PC-9 (cell line): ENCODE results near the gene ZDHHC16. TPM values are rescaled to one million over a fixed set of nuclear protein-coding genes. Genes with fewer than 3 reads are reported as not detected.

Source experiments
- BruUV-seq: library from RNA; stranded (reverse); fragments of 400-500 nt; replicated peaks from 2 replicates; lab custom pipeline; 2021; lab: Mats Ljungman, UMichigan
- CTCF ChIA-PET: fragments of 300-600 bp; sonication (Branson Sonifier 250); formaldehyde crosslinking; loops from one replicate; lab custom pipeline; 2022; ENCODE audit warnings: antibody characterized with exemption; lab: Charles Lee
- POLR2A ChIA-PET: fragments of 300-600 bp; sonication (Branson Sonifier 250); formaldehyde crosslinking; loops from one replicate; lab custom pipeline; 2022; ENCODE audit warnings: antibody characterized with exemption; ENCODE audit not compliant: unreplicated experiment; lab: Charles Lee
- DNase-seq, 2 experiments: peaks; one replicate each; pipeline versions ENCODE4 v3.0.0 to v3.0.0-alpha.2; 2015 to 2022; ENCODE audit warnings: mixed read lengths in 1 of 2
- H2AFZ ChIP-seq: fragments of 200-600 bp; sonication (generic); 2 replicates; pipeline ENCODE4 v1.8.1; 2017; ENCODE audit warnings: antibody characterized with exemption
- H3F3A ChIP-seq: fragments of 200-600 bp; sonication (generic); 2 replicates; pipeline ENCODE4 v1.8.1; 2017; ENCODE audit warnings: antibody characterized with exemption, mild to moderate bottlenecking, low read depth; ENCODE audit not compliant: insufficient read depth
- H3K27ac ChIP-seq: fragments of 200-600 bp; sonication (generic); 2 replicates; pipeline ENCODE4 v1.6.1; 2016; ENCODE audit warnings: mixed run types
- H3K27me3 ChIP-seq: fragments of 200-600 bp; sonication (generic); 2 replicates; pipeline ENCODE4 v1.6.1; 2016; ENCODE audit warnings: low read depth, mixed run types; ENCODE audit not compliant: insufficient read depth
- H3K36me3 ChIP-seq: fragments of 200-600 bp; sonication (generic); 2 replicates; pipeline ENCODE4 v1.6.1; 2016; ENCODE audit warnings: low read depth, mixed run types
- H3K4me1 ChIP-seq: fragments of 200-600 bp; sonication (generic); replicated peaks from 2 replicates; pipeline ENCODE4 v1.6.1; 2016; ENCODE audit warnings: mixed run types; ENCODE audit not compliant: insufficient read depth
- H3K4me2 ChIP-seq: fragments of 200-600 bp; sonication (generic); 2 replicates; pipeline ENCODE4 v1.6.1; 2017; ENCODE audit warnings: mixed run types
- H3K4me3 ChIP-seq: fragments of 200-600 bp; sonication (generic); 2 replicates; pipeline ENCODE4 v1.6.1; 2016; ENCODE audit warnings: mixed run types
- H3K79me2 ChIP-seq: fragments of 200-600 bp; sonication (generic); 2 replicates; pipeline ENCODE4 v1.6.1; 2017; ENCODE audit warnings: low read depth, mixed run types
- H3K9me2 ChIP-seq: fragments of 200-600 bp; sonication (generic); 2 replicates; pipeline ENCODE4 v1.8.1; 2017; ENCODE audit warnings: mild to moderate bottlenecking; ENCODE audit not compliant: insufficient read depth
- H3K9me3 ChIP-seq: fragments of 200-600 bp; sonication (generic); 2 replicates; pipeline ENCODE4 v1.8.1; 2016; ENCODE audit warnings: low read depth; ENCODE audit not compliant: insufficient read depth
- H4K20me1 ChIP-seq: fragments of 200-600 bp; sonication (generic); 2 replicates; pipeline ENCODE4 v1.8.1; 2017; ENCODE audit not compliant: insufficient read depth
- EZH2 ChIP-seq: fragments of 200-600 bp; sonication (generic); IDR thresholded peaks from 2 replicates; pipeline ENCODE4 v1.8.0; 2017; ENCODE audit warnings: antibody characterized with exemption, low read depth
- intact Hi-C: fragments of 100-400 bp; cut with micrococcal nuclease; formaldehyde crosslinking; loops from one replicate; pipeline ENCODE4 v1.10.0; 2022; ENCODE audit not compliant: unreplicated experiment
- total RNA-seq: library from RNA; stranded (reverse); gene quantifications from 2 replicates; pipeline ENCODE4 v1.2.3, GENCODE V29; 2021
- TF ChIP-seq, protein P1 (sequence below): fragments of 200-600 bp; sonication (generic); conservative IDR thresholded peaks from 2 replicates; pipeline ENCODE4 v1.6.1; 2017; ENCODE audit warnings: mixed run types, antibody characterized with exemption, mild to moderate bottlenecking, moderate library complexity

Gene ZDHHC16
- total RNA-seq, 1 experiment from 2014 or later: 29.6 TPM

- POLR2A ChIA-PET: no interaction called here
- no TSS peak for BruUV-seq
- H3K4me2 ChIP-seq: no peak overlapping the region
- H4K20me1 ChIP-seq: 0 out of 2 replicates have a peak, but pooled peaks cover 3% of the 10 kb centered on the region
- H3K9me3 ChIP-seq: no peaks in the 10 kb centered on the region
- H3K36me3 ChIP-seq: no peaks in the 10 kb centered on the region
- peak overlapping the region; percentile 32; the same call in 1 of the 2 replicates for H3K27ac ChIP-seq
- H3K9me2 ChIP-seq: no peaks in the 10 kb centered on the region
- CTCF ChIA-PET: no interaction called here
- H3K27me3 ChIP-seq: no peaks in the 10 kb centered on the region
- H3K79me2 ChIP-seq: peaks cover 3% of the 10 kb centered on the region; the same call in 1 of the 2 replicates
- intact Hi-C loops: no loop called here
- 0 out of 2 replicates have a peak, but pooled peaks cover 3% of the 10 kb centered on the region for H3K4me1 ChIP-seq
- no peak for DNase-seq
- no peaks in the 10 kb centered on the region; the same call in 1 of the 2 replicates for H3F3A ChIP-seq
- TF ChIP-seq EZH2: no peak
- TF ChIP-seq, protein P1, sequence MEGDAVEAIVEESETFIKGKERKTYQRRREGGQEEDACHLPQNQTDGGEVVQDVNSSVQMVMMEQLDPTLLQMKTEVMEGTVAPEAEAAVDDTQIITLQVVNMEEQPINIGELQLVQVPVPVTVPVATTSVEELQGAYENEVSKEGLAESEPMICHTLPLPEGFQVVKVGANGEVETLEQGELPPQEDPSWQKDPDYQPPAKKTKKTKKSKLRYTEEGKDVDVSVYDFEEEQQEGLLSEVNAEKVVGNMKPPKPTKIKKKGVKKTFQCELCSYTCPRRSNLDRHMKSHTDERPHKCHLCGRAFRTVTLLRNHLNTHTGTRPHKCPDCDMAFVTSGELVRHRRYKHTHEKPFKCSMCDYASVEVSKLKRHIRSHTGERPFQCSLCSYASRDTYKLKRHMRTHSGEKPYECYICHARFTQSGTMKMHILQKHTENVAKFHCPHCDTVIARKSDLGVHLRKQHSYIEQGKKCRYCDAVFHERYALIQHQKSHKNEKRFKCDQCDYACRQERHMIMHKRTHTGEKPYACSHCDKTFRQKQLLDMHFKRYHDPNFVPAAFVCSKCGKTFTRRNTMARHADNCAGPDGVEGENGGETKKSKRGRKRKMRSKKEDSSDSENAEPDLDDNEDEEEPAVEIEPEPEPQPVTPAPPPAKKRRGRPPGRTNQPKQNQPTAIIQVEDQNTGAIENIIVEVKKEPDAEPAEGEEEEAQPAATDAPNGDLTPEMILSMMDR: no peak
- H3K4me3 ChIP-seq: no peak overlapping the region
- no peak overlapping the region for H2AFZ ChIP-seq
Measured at GRCh38 chr10:97481071-97481470, 35.1 kb downstream of the ZDHHC16 start.

DNA sequence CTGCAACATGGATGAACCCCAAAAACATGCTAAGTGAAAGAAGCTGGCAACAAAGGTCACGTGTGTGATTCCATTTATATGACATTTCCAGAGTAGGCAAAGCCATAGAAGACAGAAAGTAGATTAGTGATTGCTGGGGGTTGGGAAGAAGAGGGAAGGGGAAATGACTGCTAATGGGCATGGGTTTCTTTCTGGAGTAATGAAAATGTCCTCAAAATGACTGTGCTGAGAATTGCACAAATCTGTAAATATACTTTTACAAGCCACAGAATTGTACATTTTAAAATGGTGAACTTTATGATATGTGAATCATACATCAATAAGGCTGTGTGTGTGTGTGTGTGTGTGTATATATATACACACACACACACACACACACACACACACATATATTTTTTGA, 36.4 kb downstream of the ZDHHC16 start:
- H3K4me2 ChIP-seq: no peak overlapping the region
- BruUV-seq: no TSS peak

DNA sequence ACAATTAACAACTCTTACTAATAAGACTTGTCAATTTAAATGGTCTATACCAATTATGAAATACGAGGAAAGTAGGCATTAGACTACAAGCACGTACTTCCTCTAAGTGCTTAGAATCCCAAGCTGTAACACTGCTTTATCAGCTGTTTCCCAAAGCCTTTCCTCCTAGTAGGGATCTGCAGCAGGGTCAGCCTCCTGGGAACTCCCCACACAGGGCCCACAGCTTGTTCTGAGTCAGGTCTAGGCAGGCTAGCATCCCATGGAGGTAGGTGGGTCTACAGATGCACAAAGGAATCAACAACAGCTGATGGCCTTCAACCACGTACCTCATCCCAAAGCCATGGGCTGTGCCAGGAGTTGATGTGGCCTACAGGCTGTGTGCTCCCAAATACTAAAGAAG, 37.5 kb downstream of the ZDHHC16 start:
- Histone ChIP-seq H3K4me2 (no peak overlapping the region), H3K9me3 (no peaks in the 10 kb centered on the region), H3K36me3 (no peaks in the 10 kb centered on the region), H3K9me2 (no peaks in the 10 kb centered on the region), H3K79me2 (peaks cover 3% of the 10 kb centered on the region; the same call in 1 of the 2 replicates), H2AFZ (no peak overlapping the region), H4K20me1 (0 out of 2 replicates have a peak, but pooled peaks cover 6% of the 10 kb centered on the region), H3K4me1 (0 out of 2 replicates have a peak, but pooled peaks cover 3% of the 10 kb centered on the region), H3F3A (no peaks in the 10 kb centered on the region; the same call in 1 of the 2 replicates), H3K4me3 (no peak overlapping the region), H3K27me3 (no peaks in the 10 kb centered on the region), H3K27ac (no peak overlapping the region)
- DNase-seq: no peak
- CTCF ChIA-PET: no interaction called here
- TF ChIP-seq, protein P1: no peak
- TF ChIP-seq EZH2: no peak
- POLR2A ChIA-PET: no interaction called here
- intact Hi-C loops: no loop called here
- BruUV-seq: no TSS peak

More for the DNA sequence above, 36.4 kb downstream of the ZDHHC16 start:
- Histone ChIP-seq H3K9me2 (no peaks in the 10 kb centered on the region), H3F3A (no peaks in the 10 kb centered on the region; the same call in 1 of the 2 replicates), H3K36me3 (no peaks in the 10 kb centered on the region), H3K79me2 (peaks cover 3% of the 10 kb centered on the region; the same call in 1 of the 2 replicates), H4K20me1 (0 out of 2 replicates have a peak, but pooled peaks cover 6% of the 10 kb centered on the region), H2AFZ (no peak overlapping the region), H3K27ac (no peak overlapping the region), H3K27me3 (no peaks in the 10 kb centered on the region), H3K4me3 (no peak overlapping the region), H3K9me3 (no peaks in the 10 kb centered on the region), H3K4me1 (0 out of 2 replicates have a peak, but pooled peaks cover 3% of the 10 kb centered on the region)
- intact Hi-C loops: no loop called here
- TF ChIP-seq, protein P1: no peak
- no peak for TF ChIP-seq EZH2
- ChIA-PET CTCF (no interaction called here), POLR2A (no interaction called here)
- DNase-seq: no peak
